OCI-LY3 (cell line): ENCODE data around the gene SLIT1.

Experiments
- H2AFZ ChIP-seq: fragments of 200-600, 300-600 bp; shearing (Covaris generic); 2 replicates; pipeline ENCODE4 v1.6.0; 2014; ENCODE audit warnings: antibody characterized with exemption, low read depth, low read length
- H3K27ac ChIP-seq: fragments of 200-600, 300-600 bp; sonication (generic); 2 replicates; pipeline ENCODE4 v1.5.1; 2014; ENCODE audit warnings: mild to moderate bottlenecking, low read length, moderate library complexity, mixed read lengths
- H3K27me3 ChIP-seq: fragments of 200-600, 300-600 bp; sonication (generic); 2 replicates; pipeline ENCODE4 v1.6.1; 2014; ENCODE audit warnings: low read depth, low read length, mixed read lengths
- H3K36me3 ChIP-seq: fragments of 200-600, 300-600 bp; sonication (generic); replicated peaks from 2 replicates; pipeline ENCODE3; 2014; ENCODE audit warnings: low read depth, low read length, mixed read lengths
- H3K4me1 ChIP-seq: fragments of 300-600, 200-600 bp; sonication (generic); 2 replicates; pipeline ENCODE4 v1.6.1; 2014; ENCODE audit warnings: low read length, mixed read lengths
- H3K4me2 ChIP-seq: fragments of 200-600, 300-600 bp; sonication (generic); 2 replicates; pipeline ENCODE4 v1.6.1; 2014; ENCODE audit warnings: low read length, mixed read lengths
- H3K4me3 ChIP-seq: fragments of 300-600, 200-600 bp; sonication (generic); 2 replicates; pipeline ENCODE4 v1.5.1; 2014; ENCODE audit warnings: antibody characterized with exemption, mild to moderate bottlenecking, low read length, moderate library complexity
- H3K79me2 ChIP-seq: fragments of 300-600, 200-600 bp; shearing (Covaris generic); 2 replicates; pipeline ENCODE4 v1.6.1; 2014; ENCODE audit warnings: mild to moderate bottlenecking, low read length, mixed read lengths
- H3K9ac ChIP-seq: fragments of 300-600, 200-600 bp; shearing (Covaris generic); 2 replicates; pipeline ENCODE4 v1.6.0; 2014; ENCODE audit warnings: mild to moderate bottlenecking, low read length, moderate library complexity
- H3K9me3 ChIP-seq: fragments of 200-600, 300-600 bp; shearing (Covaris generic); 2 replicates; pipeline ENCODE4 v1.6.1; 2014; ENCODE audit warnings: low read length, mixed read lengths; ENCODE audit not compliant: insufficient read depth
- H4K20me1 ChIP-seq: fragments of 200-600, 300-600 bp; sonication (generic); 2 replicates; pipeline ENCODE4 v1.6.1; 2016; ENCODE audit warnings: low read length, mixed read lengths; ENCODE audit not compliant: insufficient read depth
- EZH2phosphoT487 ChIP-seq: fragments of 200-600 bp; shearing (Covaris generic); IDR thresholded peaks from 2 replicates; pipeline ENCODE4 v1.6.1; 2018; ENCODE audit warnings: antibody characterized with exemption, mixed run types, low read depth
- TF ChIP-seq, protein P1 (sequence below): fragments of 200-600, 300-600 bp; sonication (generic); IDR thresholded peaks from 2 replicates; pipeline ENCODE4 v1.5.1; 2014; ENCODE audit warnings: antibody characterized with exemption, low read length, low read depth

The SLIT1 gene

GRCh38 chr10:97032624-97033023, 153.1 kb downstream of the SLIT1 start:
- Histone ChIP-seq H2AFZ (no peak overlapping the region), H3K4me1 (peaks cover under 1% of the 10 kb centered on the region), H3K9ac (no peak overlapping the region), H3K79me2 (no peaks in the 10 kb centered on the region), H3K4me2 (no peak overlapping the region), H4K20me1 (no peaks in the 10 kb centered on the region), H3K27me3 (peaks cover 8% of the 10 kb centered on the region; the same call in 1 of the 2 replicates), H3K36me3 (no peaks in the 10 kb centered on the region), H3K4me3 (no peak overlapping the region), H3K9me3 (no peaks in the 10 kb centered on the region), H3K27ac (no peak overlapping the region)
- TF ChIP-seq, protein P1, sequence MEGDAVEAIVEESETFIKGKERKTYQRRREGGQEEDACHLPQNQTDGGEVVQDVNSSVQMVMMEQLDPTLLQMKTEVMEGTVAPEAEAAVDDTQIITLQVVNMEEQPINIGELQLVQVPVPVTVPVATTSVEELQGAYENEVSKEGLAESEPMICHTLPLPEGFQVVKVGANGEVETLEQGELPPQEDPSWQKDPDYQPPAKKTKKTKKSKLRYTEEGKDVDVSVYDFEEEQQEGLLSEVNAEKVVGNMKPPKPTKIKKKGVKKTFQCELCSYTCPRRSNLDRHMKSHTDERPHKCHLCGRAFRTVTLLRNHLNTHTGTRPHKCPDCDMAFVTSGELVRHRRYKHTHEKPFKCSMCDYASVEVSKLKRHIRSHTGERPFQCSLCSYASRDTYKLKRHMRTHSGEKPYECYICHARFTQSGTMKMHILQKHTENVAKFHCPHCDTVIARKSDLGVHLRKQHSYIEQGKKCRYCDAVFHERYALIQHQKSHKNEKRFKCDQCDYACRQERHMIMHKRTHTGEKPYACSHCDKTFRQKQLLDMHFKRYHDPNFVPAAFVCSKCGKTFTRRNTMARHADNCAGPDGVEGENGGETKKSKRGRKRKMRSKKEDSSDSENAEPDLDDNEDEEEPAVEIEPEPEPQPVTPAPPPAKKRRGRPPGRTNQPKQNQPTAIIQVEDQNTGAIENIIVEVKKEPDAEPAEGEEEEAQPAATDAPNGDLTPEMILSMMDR, result no peak
- no peak for TF ChIP-seq EZH2phosphoT487

DNA sequence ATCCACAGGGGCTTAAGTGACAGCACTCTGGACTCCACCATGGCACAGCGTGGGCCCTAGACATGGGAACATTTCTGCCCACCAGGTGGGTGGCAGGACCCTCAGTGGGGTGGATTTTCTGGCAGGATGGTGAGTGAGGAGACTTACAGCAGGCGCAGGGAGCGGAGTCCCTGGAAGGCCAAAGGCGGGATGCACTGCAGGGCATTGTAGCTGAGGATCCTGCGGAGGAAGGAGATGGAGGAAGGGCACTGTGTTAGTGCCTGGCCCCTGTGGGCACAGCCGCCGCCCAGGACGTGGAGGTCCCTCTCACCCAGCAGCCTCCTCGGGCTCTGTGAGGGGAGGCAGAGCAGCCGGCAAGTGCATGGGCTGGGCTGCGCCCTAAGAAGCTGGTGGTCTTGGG, 154.3 kb downstream of the SLIT1 start:
- Histone ChIP-seq H3K9ac (no peak overlapping the region), H3K36me3 (no peaks in the 10 kb centered on the region), H3K4me3 (no peak overlapping the region), H2AFZ (no peak overlapping the region), H3K4me2 (no peak overlapping the region), H3K27me3 (peaks cover 8% of the 10 kb centered on the region; the same call in 1 of the 2 replicates), H3K27ac (no peak overlapping the region), H3K79me2 (no peaks in the 10 kb centered on the region), H3K4me1 (no peaks in the 10 kb centered on the region), H3K9me3 (no peaks in the 10 kb centered on the region), H4K20me1 (no peaks in the 10 kb centered on the region)
- TF ChIP-seq, protein P1, result no peak
- no peak for TF ChIP-seq EZH2phosphoT487

GRCh38 chr10:97030894-97031293, 154.9 kb downstream of the SLIT1 start:
- no peak overlapping the region for H3K9ac ChIP-seq
- no peaks in the 10 kb centered on the region for H3K4me1 ChIP-seq
- H3K9me3 ChIP-seq, result no peaks in the 10 kb centered on the region
- TF ChIP-seq, protein P1, result no peak
- TF ChIP-seq EZH2phosphoT487, result no peak
- no peaks in the 10 kb centered on the region for H3K36me3 ChIP-seq
- H3K4me3 ChIP-seq, result no peak overlapping the region
- no peak overlapping the region for H2AFZ ChIP-seq
- H3K27ac ChIP-seq, result no peak overlapping the region
- H3K4me2 ChIP-seq, result no peak overlapping the region
- H3K27me3 ChIP-seq, result peaks cover 8% of the 10 kb centered on the region; the same call in 1 of the 2 replicates
- H4K20me1 ChIP-seq, result no peaks in the 10 kb centered on the region
- no peaks in the 10 kb centered on the region for H3K79me2 ChIP-seq

DNA sequence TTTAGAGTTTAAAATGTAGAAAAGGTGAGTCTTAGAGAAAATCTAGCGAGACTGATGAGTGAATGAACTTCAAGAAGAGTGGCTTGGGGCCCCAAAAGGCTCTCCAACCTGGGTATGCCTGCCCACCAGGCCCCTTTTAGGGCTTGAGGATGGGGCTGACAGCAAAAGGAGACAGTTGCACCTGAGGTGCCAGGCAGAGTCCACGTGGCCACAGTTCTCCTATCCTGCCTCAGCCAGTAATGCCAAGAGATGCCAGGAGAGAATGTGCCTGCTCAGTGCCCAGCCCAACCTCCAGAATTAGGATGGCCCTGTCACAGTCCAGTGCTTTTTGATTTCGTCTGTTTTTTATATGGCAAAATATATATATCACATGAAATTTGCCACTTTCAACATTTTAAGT, 156.5 kb downstream of the SLIT1 start:
- peaks cover 7% of the 10 kb centered on the region for H3K4me1 ChIP-seq
- H3K79me2 ChIP-seq, result no peaks in the 10 kb centered on the region
- H3K4me3 ChIP-seq, result no peak overlapping the region
- H4K20me1 ChIP-seq, result no peaks in the 10 kb centered on the region
- H3K9me3 ChIP-seq, result no peaks in the 10 kb centered on the region
- H3K9ac ChIP-seq, result no peak overlapping the region
- H3K4me2 ChIP-seq, result no peak overlapping the region
- H3K36me3 ChIP-seq, result no peaks in the 10 kb centered on the region
- H2AFZ ChIP-seq, result no peak overlapping the region
- H3K27ac ChIP-seq, result no peak overlapping the region
- H3K27me3 ChIP-seq, result peaks cover 8% of the 10 kb centered on the region; the same call in 1 of the 2 replicates
- TF ChIP-seq, protein P1, result no peak
- no peak for TF ChIP-seq EZH2phosphoT487
